C4-2B (cell line): ENCODE results near the gene HPGDS.
"Not testable (repeated sequence)": the region's sequence is repeated elsewhere in the genome, so short reads cannot be mapped to it uniquely, and the experiment has no call there.

Experiments used
- H3K27ac ChIP-seq: fragments of 450-650 bp; 2 replicates; pipeline ENCODE4 v1.5.1; 2017
- CTCF ChIP-seq: fragments of 450-650 bp; conservative IDR thresholded peaks from 2 replicates; pipeline ENCODE4 v1.5.1; 2017; ENCODE audit warnings: mild to moderate bottlenecking
- ZFX ChIP-seq: fragments of 450-650 bp; IDR thresholded peaks from 2 replicates; pipeline ENCODE4 v1.6.1; 2017

Gene HPGDS

GRCh38 chr4:94342694-94343093 is at the start of gene HPGDS:
Gene HPGDS (minus strand): TSS chr4:94342836. CDS start chr4:94334629, 8,207 bp downstream.
- no peak for TF ChIP-seq ZFX
- no peak for TF ChIP-seq CTCF
- H3K27ac ChIP-seq = no peak within 1 kb of the TSS

- TF ChIP-seq ZFX = no peak
- TF ChIP-seq CTCF = peak; percentile 79
- H3K27ac ChIP-seq = no peak overlapping the region
These were observed 48.3 kb upstream of the HPGDS start for GRCh38 chr4:94390804-94391410.

- TF ChIP-seq ZFX (no peak), CTCF (no peak)
- H3K27ac ChIP-seq = no peak overlapping the region
These were observed 47.1 kb upstream of the HPGDS start for GRCh38 chr4:94389595-94390267.

GRCh38 chr4:94387965-94388364 is 45.3 kb upstream of the HPGDS start:
- not testable (repeated sequence) for H3K27ac ChIP-seq

- H3K27ac ChIP-seq = not testable (repeated sequence)
These were observed 42.8 kb upstream of the HPGDS start for GRCh38 chr4:94385452-94385851.

- H3K27ac ChIP-seq = not testable (repeated sequence)
These were observed 40.3 kb upstream of the HPGDS start for GRCh38 chr4:94382891-94383290.

GRCh38 chr4:94378047-94378446 is 35.4 kb upstream of the HPGDS start:
- TF ChIP-seq ZFX = no peak
- no peak for TF ChIP-seq CTCF

GRCh38 chr4:94377294-94377693 is 34.7 kb upstream of the HPGDS start:
- TF ChIP-seq ZFX (no peak), CTCF (no peak)
- H3K27ac ChIP-seq = no peak overlapping the region

More at GRCh38 chr4:94378047-94378446, 35.4 kb upstream of the HPGDS start:
- H3K27ac ChIP-seq = no peak overlapping the region

- TF ChIP-seq ZFX (no peak), CTCF (no peak)
- H3K27ac ChIP-seq = no peak overlapping the region
These were observed 32.7 kb upstream of the HPGDS start for GRCh38 chr4:94375364-94375763.
